ENCODE results near the gene ITIH3.

ITIH3 gene

DNA sequence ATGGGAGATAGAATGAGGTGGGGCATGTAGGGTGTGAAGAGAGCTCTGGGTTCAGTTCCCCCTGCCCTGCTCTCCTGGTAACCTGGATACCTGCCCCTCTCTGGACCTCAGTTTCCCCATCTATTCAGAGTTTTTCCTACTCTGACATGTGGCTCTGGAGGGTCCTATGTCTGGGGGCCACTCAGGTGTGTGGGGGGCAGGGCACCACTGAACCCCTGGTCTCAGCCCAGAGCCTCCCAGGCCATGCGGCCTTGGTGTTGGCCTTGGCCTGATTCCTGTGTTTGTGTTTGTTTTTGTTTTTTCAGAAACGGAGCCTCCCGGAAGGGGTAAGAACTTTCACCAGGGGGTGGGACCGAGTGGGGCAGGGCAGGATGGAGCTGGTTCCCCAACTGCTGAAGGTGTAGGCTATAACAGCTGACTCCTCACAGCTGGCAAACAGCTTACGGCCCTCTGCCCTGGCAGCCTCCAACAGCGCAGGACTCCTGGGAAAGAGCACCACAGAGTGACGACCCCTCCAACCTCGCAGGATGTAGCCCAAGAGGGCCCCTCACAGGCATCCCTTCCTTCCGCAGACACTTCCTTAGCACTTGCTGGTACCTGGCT lies 803 bp downstream of the ITIH3 start:
- no peak for DNase-seq (ENCODE audit: low spot score)

DNA sequence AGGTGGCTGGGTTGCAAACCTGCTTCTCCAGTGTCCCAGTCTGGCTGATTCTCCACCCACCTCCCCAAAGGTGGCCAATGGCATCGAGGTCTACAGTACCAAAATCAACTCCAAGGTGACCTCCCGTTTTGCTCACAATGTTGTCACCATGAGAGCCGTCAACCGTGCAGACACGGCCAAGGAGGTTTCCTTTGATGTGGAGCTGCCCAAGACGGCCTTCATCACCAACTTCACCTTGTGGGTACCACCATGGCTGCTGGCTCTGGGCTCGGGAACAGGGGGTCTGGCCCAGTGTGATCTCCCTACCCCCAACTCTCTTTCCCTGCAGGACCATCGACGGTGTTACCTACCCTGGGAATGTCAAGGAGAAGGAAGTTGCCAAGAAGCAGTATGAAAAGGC lies 1.8 kb downstream of the ITIH3 start:
- no peak for DNase-seq (ENCODE audit: low spot score)

GRCh38 chr3:52798376-52798977 lies 3.9 kb downstream of the ITIH3 start:
- no peak for DNase-seq (ENCODE audit: low spot score)

GRCh38 chr3:52798978-52799476 lies 4.4 kb downstream of the ITIH3 start:
- DNase-seq (ENCODE audit: low spot score) = peak; percentile 22

DNA sequence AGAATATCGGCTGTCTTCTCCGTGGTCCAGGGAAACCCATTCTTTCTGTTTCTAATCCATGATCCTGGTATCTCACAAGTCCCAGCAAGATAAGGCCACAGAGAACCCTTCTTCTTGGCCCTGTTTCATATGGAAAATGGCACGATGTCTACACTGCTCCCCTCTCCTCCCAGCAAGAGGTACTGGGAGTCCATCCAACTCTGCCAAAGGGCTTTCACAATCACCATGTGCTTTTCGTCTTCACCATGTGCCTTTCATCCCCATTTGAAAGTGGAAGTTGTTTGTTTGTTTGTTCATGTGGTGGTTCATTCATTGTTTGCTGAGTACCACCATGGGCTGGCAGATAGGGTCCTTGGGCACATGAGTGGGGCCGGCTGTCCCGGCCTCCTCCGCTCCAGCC lies 5.5 kb downstream of the ITIH3 start:
- DNase-seq (ENCODE audit: low spot score) = no peak

DNA sequence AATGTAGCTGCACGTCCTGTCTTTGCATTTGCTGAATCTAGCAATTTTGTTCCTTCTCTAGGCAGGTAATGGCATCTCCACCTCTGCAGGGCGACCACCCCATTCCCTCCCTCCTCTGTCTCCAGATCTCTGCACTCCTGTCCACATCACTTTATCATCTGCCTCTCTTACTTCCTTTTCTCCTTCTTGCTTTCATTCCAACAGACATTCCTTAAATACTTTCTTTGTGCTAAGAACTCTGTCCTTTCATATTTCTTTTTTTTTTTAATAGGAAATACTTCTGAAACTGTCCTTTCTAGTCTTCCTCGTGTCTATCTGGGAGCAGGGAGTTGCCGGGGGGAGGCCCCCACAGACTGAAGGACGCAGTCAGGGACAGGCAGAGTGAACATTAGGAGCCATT lies 7.2 kb downstream of the ITIH3 start:
- DNase-seq (ENCODE audit: low spot score) = no peak

- no peak for DNase-seq (ENCODE audit: low spot score)
These were observed 10.9 kb downstream of the ITIH3 start for GRCh38 chr3:52805270-52806039.

DNA sequence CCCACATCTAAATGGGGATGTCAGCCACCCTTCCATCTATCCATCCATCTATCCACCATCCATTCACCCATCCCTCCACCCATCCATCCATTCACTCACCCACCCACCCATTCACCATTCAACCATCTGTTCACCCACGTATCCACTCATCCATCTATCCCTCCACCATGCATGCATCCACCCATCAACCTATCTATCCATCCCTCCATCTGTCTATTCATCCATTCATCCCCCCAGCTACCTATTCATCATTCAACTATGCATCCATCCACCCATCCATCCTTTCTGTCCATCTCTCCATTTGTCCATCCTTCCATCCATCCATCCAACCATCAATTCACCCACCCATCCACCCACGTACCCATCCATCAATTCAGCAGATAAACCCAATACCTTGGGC lies 14.6 kb downstream of the ITIH3 start:
- DNase-seq (ENCODE audit: low spot score) = no peak

DNA sequence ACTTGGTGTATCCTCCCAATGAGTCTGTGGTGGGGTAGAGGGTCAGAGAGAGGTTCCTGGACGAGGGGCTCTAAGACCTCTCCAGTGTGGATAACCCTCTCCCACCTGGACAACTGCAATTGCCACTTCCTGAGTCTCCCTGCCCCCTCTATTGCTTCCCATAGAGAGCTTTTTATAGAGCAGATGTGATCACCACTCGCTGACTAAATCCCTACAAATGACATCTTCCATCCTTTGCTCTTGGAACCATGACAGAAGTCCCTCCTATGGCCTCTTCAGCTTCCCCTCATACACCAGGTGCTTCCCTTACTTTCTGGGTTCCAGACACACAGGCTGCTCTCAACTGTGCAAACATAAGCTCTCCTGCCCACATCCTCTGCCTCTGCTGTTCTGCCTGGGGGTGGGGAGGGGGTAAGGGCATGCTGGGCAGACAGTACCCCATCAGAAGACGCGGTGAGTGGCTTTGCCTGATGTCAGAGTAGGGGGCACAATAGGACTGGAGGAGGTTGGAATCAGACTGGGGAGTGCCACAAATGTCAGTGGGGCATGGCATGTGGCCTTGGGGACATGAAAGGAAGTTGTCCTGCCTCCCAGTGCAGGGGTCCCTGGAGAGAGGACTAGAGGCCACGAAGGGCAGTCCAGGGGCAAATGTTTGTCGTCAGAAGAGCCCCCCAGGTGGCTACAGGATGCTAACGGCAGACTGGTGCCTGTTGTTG lies 15.2 kb downstream of the ITIH3 start:
- no peak for DNase-seq (ENCODE audit: low spot score)

GRCh38 chr3:52810923-52811322 lies 16.3 kb downstream of the ITIH3 start:
- DNase-seq (ENCODE audit: low spot score) = no peak

GRCh38 chr3:52811452-52812011 lies 16.9 kb downstream of the ITIH3 start:
- no peak for DNase-seq (ENCODE audit: low spot score)

GRCh38 chr3:52813810-52814209 lies 19.2 kb downstream of the ITIH3 start:
- DNase-seq (ENCODE audit: low spot score) = no peak

- no peak for DNase-seq (ENCODE audit: low spot score)
These were observed 21.6 kb downstream of the ITIH3 start for GRCh38 chr3:52816199-52816598.

- DNase-seq (ENCODE audit: low spot score) = no peak
These were observed 22.1 kb downstream of the ITIH3 start for GRCh38 chr3:52816654-52817053.

DNA sequence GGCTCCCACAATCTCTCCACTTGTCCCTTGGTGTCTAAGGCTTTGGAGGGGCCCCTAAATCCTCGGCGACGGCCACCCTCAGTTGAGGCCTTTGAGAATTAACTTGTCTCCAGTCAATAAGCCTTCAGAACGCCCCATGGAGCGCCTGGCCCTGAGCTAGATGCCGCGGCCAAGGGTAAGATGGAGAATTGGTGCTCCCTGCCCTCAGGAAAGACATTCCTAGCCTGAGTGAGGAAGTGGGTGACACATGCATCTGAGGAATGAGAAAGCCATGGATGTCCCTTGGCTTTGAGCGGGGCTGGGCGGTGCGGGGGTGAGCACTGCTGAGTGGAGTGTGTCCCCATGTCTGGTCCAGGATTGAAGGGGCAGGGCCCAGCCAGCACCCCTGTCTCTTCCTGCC lies 22.6 kb downstream of the ITIH3 start:
- DNase-seq (ENCODE audit: low spot score) = no peak

- DNase-seq (ENCODE audit: low spot score) = no peak
These were observed 23.3 kb downstream of the ITIH3 start for GRCh38 chr3:52817860-52818259.

DNA sequence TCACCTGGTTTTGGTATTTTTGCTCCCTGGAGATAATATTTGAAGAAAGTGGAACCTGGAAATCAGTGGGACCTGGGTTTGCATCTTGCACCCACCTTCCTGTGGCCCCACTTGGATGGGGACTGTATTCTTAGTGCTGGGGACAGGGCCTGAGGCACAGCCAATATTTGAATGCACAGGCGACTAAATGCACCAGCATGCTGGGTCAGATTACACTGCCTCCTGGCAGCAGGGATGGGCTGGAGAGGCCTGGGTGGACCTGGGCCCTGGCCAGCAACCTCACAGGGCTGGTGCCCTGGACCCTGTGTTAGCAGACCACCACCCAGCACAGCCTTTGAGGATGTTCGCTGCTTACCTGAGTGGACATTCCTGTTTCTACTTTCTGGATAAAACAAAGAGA lies 25.3 kb downstream of the ITIH3 start:
- DNase-seq (ENCODE audit: low spot score) = no peak

GRCh38 chr3:52820736-52821135 lies 26.1 kb downstream of the ITIH3 start:
- DNase-seq (ENCODE audit: low spot score) = peak; percentile 10

DNA sequence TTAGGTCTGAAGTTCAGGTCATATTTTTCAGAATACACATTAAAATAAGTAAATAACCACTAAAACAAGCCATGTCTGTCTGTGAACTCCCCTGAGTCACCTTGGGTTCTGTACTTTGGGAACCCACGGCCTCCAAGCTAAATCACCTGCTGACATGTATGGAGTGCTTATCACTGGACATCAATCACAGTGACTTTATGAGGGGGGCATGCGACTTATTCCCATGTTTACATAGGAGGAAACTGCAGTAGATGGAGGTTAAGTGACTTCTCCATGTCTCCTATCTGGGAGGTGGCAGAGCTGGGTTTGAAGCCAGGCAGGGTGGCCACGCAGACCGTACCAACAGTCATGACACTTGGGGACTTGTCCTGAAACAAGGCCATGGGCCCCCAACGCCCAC lies 27.8 kb downstream of the ITIH3 start:
- DNase-seq (ENCODE audit: low spot score) = no peak

DNA sequence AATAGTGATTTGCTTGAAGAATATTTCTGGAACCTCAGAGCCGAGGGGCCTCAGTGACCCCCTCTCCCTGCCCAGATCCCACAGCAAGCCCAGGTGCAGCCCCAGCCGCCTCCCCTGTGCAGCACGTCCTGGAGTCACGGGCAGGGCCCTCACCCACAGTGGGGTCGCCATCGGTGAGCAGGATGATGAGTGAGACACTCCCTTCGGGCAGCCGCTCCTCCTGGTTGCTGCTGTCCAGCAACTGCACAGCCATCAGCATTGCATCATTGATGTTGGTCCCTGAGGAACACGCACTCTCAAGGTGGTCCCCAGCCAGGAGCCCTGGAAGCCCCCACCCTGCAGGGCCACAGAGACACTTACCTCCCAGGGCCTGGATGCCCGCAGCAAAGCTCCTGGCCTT lies 29.4 kb downstream of the ITIH3 start:
- no peak for DNase-seq (ENCODE audit: low spot score)

- no peak for DNase-seq (ENCODE audit: low spot score)
These were observed 32.8 kb downstream of the ITIH3 start for GRCh38 chr3:52827441-52827840.

- DNase-seq (ENCODE audit: low spot score) = no peak
These were observed 33.3 kb downstream of the ITIH3 start for GRCh38 chr3:52827866-52828376.
